ENCODE data around the gene SMCP. TPM values are rescaled to one million over a fixed set of nuclear protein-coding genes. Genes with fewer than 3 reads are reported as not detected.

SMCP gene
- total RNA-seq, 1 experiment from 2014 or later, result not detected

DNA sequence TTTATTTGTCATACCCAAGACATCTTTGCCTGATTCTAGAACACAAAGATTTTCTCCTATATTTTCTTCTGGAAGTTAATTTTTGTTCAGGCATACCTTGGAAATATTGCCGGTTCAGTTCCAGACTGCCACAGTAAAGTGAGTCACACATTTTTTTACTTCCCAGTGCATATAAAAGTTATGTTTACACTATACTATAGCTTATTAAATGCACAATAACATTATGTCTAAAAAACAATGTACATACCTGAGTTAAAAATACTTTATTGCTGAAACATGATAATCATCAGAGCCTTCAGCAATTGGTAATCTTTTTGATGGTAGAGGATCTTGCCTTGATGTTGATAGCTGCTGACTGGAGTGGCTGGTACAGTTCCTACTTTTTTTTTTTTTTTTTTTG, 10.0 kb downstream of the SMCP start:
- Histone ChIP-seq H4K20me1 (ENCODE audit: insufficient read depth) (no peaks in the 10 kb centered on the region), H3K4me1 (ENCODE audit: control insufficient read depth in 1 of 2, insufficient read depth in 2 of 2, low read length in 2 of 2) (no peaks in the 10 kb centered on the region), H3K9me2 (ENCODE audit: insufficient read depth) (no peaks in the 10 kb centered on the region), H3K4me3 (replicated peaks in 1 of 2; ENCODE audit: low read depth in 1 of 2, low read length in 2 of 2) (no peak overlapping the region), H3K9ac (ENCODE audit: low read length) (no peak overlapping the region), H3K36me3 (ENCODE audit: control insufficient read depth in 1 of 2, insufficient read depth in 2 of 2, low read length in 2 of 2) (no peaks in the 10 kb centered on the region), H3K79me2 (ENCODE audit: insufficient read depth, low read length) (no peaks in the 10 kb centered on the region), H3K27me3 (ENCODE audit: insufficient read depth, low read length) (peaks cover 58% of the 10 kb centered on the region), H3K4me2 (ENCODE audit: low read length) (no peak overlapping the region), H3K9me3 (ENCODE audit: control insufficient read depth in 1 of 2, insufficient read depth in 1 of 2, low read depth in 1 of 2, low read length in 2 of 2) (no peaks in the 10 kb centered on the region), H2AFZ (ENCODE audit: low read depth, low read length, poor library complexity, severe bottlenecking) (no peak overlapping the region), H3K27ac (ENCODE audit: low read depth, low read length) (no peak overlapping the region)
- ATAC-seq (no peak), DNase-seq (ENCODE audit: low read depth, low spot score) (no peak)
- BruUV-seq (replicated peaks), result no TSS peak
- ChIA-PET POLR2A (no interaction called here), CTCF (interaction anchor here (0.7 kb wide), 1 partner anchor 302 kb away, joined by 3 read pairs; no protein-coding TSS in a partner anchor), RAD21 (ENCODE audit: low non-redundant PET in 1 of 2, low total read pairs in 2 of 2, uncharacterized antibody in 2 of 2, unreplicated experiment in 2 of 2) (no interaction called here)
- TF ChIP-seq CEBPB (IDR thresholded peaks at IDR 0.05; ENCODE audit: low read depth) (no peak), EZH2 (IDR thresholded peaks at IDR 0.05) (no peak), EGR1 (IDR thresholded peaks at IDR 0.05; ENCODE audit: low read depth) (no peak), SRF (IDR thresholded peaks at IDR 0.05; ENCODE audit: low read depth) (no peak), TCF7L2 (IDR thresholded peaks at IDR 0.05; ENCODE audit: borderline replicate concordance, extremely low read depth, insufficient read depth, insufficient read length) (no peak), FOSL1 (IDR thresholded peaks at IDR 0.05; ENCODE audit: low read depth) (no peak), SIN3A (IDR thresholded peaks at IDR 0.05; ENCODE audit: low read depth) (no peak), ELF1 (IDR thresholded peaks at IDR 0.05; ENCODE audit: borderline replicate concordance, low read depth) (no peak), RAD21 (IDR thresholded peaks at IDR 0.05; ENCODE audit: low read depth) (no peak), EZH2phosphoT487 (IDR thresholded peaks at IDR 0.05; ENCODE audit: borderline replicate concordance) (no peak)
- TF ChIP-seq, protein P1, sequence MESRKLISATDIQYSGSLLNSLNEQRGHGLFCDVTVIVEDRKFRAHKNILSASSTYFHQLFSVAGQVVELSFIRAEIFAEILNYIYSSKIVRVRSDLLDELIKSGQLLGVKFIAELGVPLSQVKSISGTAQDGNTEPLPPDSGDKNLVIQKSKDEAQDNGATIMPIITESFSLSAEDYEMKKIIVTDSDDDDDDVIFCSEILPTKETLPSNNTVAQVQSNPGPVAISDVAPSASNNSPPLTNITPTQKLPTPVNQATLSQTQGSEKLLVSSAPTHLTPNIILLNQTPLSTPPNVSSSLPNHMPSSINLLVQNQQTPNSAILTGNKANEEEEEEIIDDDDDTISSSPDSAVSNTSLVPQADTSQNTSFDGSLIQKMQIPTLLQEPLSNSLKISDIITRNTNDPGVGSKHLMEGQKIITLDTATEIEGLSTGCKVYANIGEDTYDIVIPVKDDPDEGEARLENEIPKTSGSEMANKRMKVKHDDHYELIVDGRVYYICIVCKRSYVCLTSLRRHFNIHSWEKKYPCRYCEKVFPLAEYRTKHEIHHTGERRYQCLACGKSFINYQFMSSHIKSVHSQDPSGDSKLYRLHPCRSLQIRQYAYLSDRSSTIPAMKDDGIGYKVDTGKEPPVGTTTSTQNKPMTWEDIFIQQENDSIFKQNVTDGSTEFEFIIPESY (IDR thresholded peaks at IDR 0.05; ENCODE audit: extremely low read depth, insufficient replicate concordance, low read length), result no peak
- intact Hi-C loops (cut with micrococcal nuclease), result no loop called here

Measured in HCT116 (cell line).